ENCODE measurements around the gene EIF5A. TPM values are rescaled to one million over a fixed set of nuclear protein-coding genes. Genes with fewer than 3 reads are reported as not detected.

Gene EIF5A
- total and polyA plus RNA-seq, 2 of the 8 experiments (the other 6 are each of a cell fraction or from before 2014, with no cell fraction given) = 717 to 1,172 TPM

GRCh38 chr17:7336240-7337175, 29.1 kb downstream of the EIF5A start, which contains the start of gene ACAP1:
ACAP1 (plus strand) TSS chr17:7336529; CDS start chr17:7336735, 206 bp downstream.
- WGBS, 2 experiments (ENCODE audit: extremely low coverage in 1 of 2, insufficient coverage in 1 of 2, insufficient read length in 1 of 2, insufficient replicate concordance in 2 of 2, low coverage in 1 of 2, low lambda C conversion rate in 2 of 2, missing lambda C conversion rate in 1 of 2) = 34% methylated on average over 17 of the region's 17 CpGs; no CpG with 5 or more reads in 1 of the 2 experiments
- Histone ChIP-seq H3K18ac (ENCODE audit: extremely low read depth, low read length) (peak within 1 kb of the TSS; percentile 72), H3K79me1 (ENCODE audit: low read depth, low read length) (no peaks in the 10 kb centered on the region), H3K9me3 (ENCODE audit: insufficient read depth in 2 of 2, low read depth in 1 of 2, low read length in 1 of 2) (no peaks in the 10 kb centered on the region), H3K36me3 (ENCODE audit: control insufficient read depth in 2 of 4, insufficient read depth in 4 of 4, low read length in 3 of 4) (no peaks in the 10 kb centered on the region), H3K27ac (ENCODE audit: low read depth, low read length) (peak within 1 kb of the TSS; percentile 51; the same call in 1 of the 2 replicates), H2BK5ac (ENCODE audit: low read depth, low read length) (peak within 1 kb of the TSS; percentile 82), H3K79me2 (ENCODE audit: control insufficient read depth in 1 of 2, insufficient read depth in 2 of 2, low read length in 2 of 2) (no peaks in the 10 kb centered on the region), H4K20me1 (replicated peaks in 1 of 2; ENCODE audit: control insufficient read depth in 1 of 2, insufficient read depth in 2 of 2, low read length in 2 of 2) (no peaks in the 10 kb centered on the region), H4K5ac (ENCODE audit: insufficient read length, low read depth, low read length) (peak within 1 kb of the TSS; percentile 87), H3K9ac (replicated peaks in 1 of 4; ENCODE audit: extremely low read depth in 1 of 4, low read depth in 3 of 4, low read length in 3 of 4) (peak within 1 kb of the TSS in 3 of 4 experiments; percentile 48 to 56 (median 51); a peak in 5 of 7 replicates), H2AK5ac (ENCODE audit: low read depth, low read length) (peak within 1 kb of the TSS; percentile 71; the same call in 1 of the 2 replicates), H3K4ac (replicated peaks; ENCODE audit: insufficient read length, low read depth, low read length) (peak within 1 kb of the TSS; percentile 71), H3K4me1 (replicated peaks in 1 of 4; ENCODE audit: control insufficient read depth in 3 of 4, insufficient read depth in 4 of 4, low read length in 3 of 4) (peaks cover 3 to 16% (median 14%) of the 10 kb centered on the region in 4 experiments), H3K56ac (replicated peaks; ENCODE audit: insufficient read length, low read depth, low read length) (peak within 1 kb of the TSS; percentile 23), H2AFZ (ENCODE audit: low read length) (0 out of 2 replicates have a peak within 1 kb of the TSS, but pooled peaks have one; percentile 6), H4K91ac (replicated peaks; ENCODE audit: insufficient read length, low read length) (peak within 1 kb of the TSS; percentile 81), H2BK20ac (ENCODE audit: low read length) (peak within 1 kb of the TSS; percentile 98), H3K23me2 (ENCODE audit: low read depth, low read length) (no peaks in the 10 kb centered on the region; the same call in 1 of the 2 replicates), H4K8ac (ENCODE audit: extremely low read depth, insufficient read depth, low read length) (peak within 1 kb of the TSS; percentile 66), H3K4me2 (ENCODE audit: insufficient read depth in 1 of 2, low read depth in 2 of 2, low read length in 2 of 2) (peak within 1 kb of the TSS; percentile 59 to 82), H2BK12ac (ENCODE audit: low read depth, low read length) (peak within 1 kb of the TSS; percentile 77; the same call in 1 of the 2 replicates), H3K23ac (ENCODE audit: insufficient read length) (no peak within 1 kb of the TSS), H3K27me3 (replicated peaks in 1 of 4; ENCODE audit: control insufficient read depth in 3 of 4, extremely low read depth in 1 of 4, insufficient read depth in 3 of 4, low read length in 3 of 4) (no peaks in the 10 kb centered on the region), H3K4me3 (ENCODE audit: extremely low read depth in 1 of 4, insufficient read depth in 2 of 4, low read depth in 3 of 4, low read length in 4 of 4) (peak within 1 kb of the TSS in 3 of 4 experiments; percentile 10 to 52 (median 32); a peak in 6 of 8 replicates), H2BK15ac (ENCODE audit: low read length) (peak within 1 kb of the TSS; percentile 55; the same call in 1 of the 2 replicates), H2BK120ac (replicated peaks; ENCODE audit: low read depth, low read length) (peak within 1 kb of the TSS; percentile 78), H3K14ac (ENCODE audit: insufficient read length) (no peak within 1 kb of the TSS)
- CTCF ChIA-PET (ENCODE audit: partially characterized antibody) = interaction anchor here (0.8 to 6.0 kb wide), 16 partner anchors 9 to 296 kb away, joined by 3 to 82 read pairs (median 6); partner anchors contain the start of genes KCTD11, SLC2A4, SOX15 and TMEM95
- POLR2A ChIA-PET (ENCODE audit: partially characterized antibody) = interaction anchor here (0.7 to 6.9 kb wide), 28 partner anchors 10 to 247 kb away, joined by 3 to 93 read pairs (median 5); partner anchors contain the start of genes GPS2, KCTD11, MPDU1 and NEURL4
- FAIRE-seq (no peak), DNase-seq (ENCODE audit: low read depth in 1 of 2, low spot score in 2 of 2) (peak; percentile 44 to 79)
- TF ChIP-seq GABPA (IDR thresholded peaks at IDR 0.05; ENCODE audit: borderline replicate concordance, insufficient read depth, low read length) (peak; percentile 49; the same call in 1 of the 2 replicates), SUZ12 (IDR thresholded peaks at IDR 0.05; ENCODE audit: low read length) (no peak), SAP30 (IDR thresholded peaks at IDR 0.05; ENCODE audit: insufficient read depth, insufficient replicate concordance, low read length) (no peak), CEBPB (IDR thresholded peaks at IDR 0.05; ENCODE audit: low read depth, low read length) (no peak), JUN (IDR thresholded peaks at IDR 0.05; ENCODE audit: low read depth, low read length) (no peak), SP1 (IDR thresholded peaks at IDR 0.05; ENCODE audit: low read depth, low read length) (peak; percentile 67; the same call in 1 of the 2 replicates), SP4 (IDR thresholded peaks at IDR 0.05; ENCODE audit: low read length) (no peak), KDM5A (IDR thresholded peaks at IDR 0.05; ENCODE audit: low read length) (no peak), GTF2F1 (IDR thresholded peaks at IDR 0.05; ENCODE audit: borderline replicate concordance, low read depth, low read length) (no peak), ATF3 (IDR thresholded peaks at IDR 0.05; ENCODE audit: insufficient read depth, low read depth, low read length) (no peak)

Data from H1 (cell line).